Measurements from ENCODE around the gene FNDC3A. TPM values are rescaled to one million over a fixed set of nuclear protein-coding genes. Genes with fewer than 3 reads are reported as not detected.

FNDC3A gene
- polyA plus RNA-seq, 1 of the 3 experiments (the other 2 are of a cell fraction), result 27.7 TPM

GRCh38 chr13:48969685-48970084 lies 6.0 kb upstream of the FNDC3A start (continued):
- TF ChIP-seq PBX3 (IDR thresholded peaks at IDR 0.05) (peak; percentile 48), CHD2 (IDR thresholded peaks at IDR 0.05; ENCODE audit: low read length, partially characterized antibody) (no peak), USF2 (IDR thresholded peaks at IDR 0.05; ENCODE audit: borderline replicate concordance, low read depth, low read length) (no peak), RFX5 (IDR thresholded peaks at IDR 0.05; ENCODE audit: low read length) (no peak), TAF1 (IDR thresholded peaks at IDR 0.05; ENCODE audit: borderline replicate concordance, low read depth, low read length) (no peak), FOSL2 (IDR thresholded peaks at IDR 0.05; ENCODE audit: borderline replicate concordance, low read depth) (no peak), RAD21 (IDR thresholded peaks at IDR 0.05; ENCODE audit: low read length) (no peak), EP300 (IDR thresholded peaks at IDR 0.05; ENCODE audit: borderline replicate concordance in 1 of 2, low read depth in 1 of 2, low read length in 1 of 2) (no peak), ZBTB33 (IDR thresholded peaks at IDR 0.05; ENCODE audit: borderline replicate concordance, low read depth) (no peak), GABPA (IDR thresholded peaks at IDR 0.05; ENCODE audit: low read depth) (no peak), MEF2A (IDR thresholded peaks at IDR 0.05; ENCODE audit: borderline replicate concordance, low read depth) (no peak), ELF1 (IDR thresholded peaks at IDR 0.05) (no peak), USF1 (IDR thresholded peaks at IDR 0.05; ENCODE audit: borderline replicate concordance, low read depth) (no peak), TCF12 (IDR thresholded peaks at IDR 0.05) (peak; percentile 38)

- H3K79me2 ChIP-seq (ENCODE audit: insufficient read depth), result peaks cover 35% of the 10 kb centered on the region
- peaks cover 3 to 15% of the 10 kb centered on the region in 2 experiments; a peak in 3 of 4 replicates for H3K4me1 ChIP-seq (ENCODE audit: control insufficient read depth in 1 of 2, insufficient read depth in 2 of 2, low read depth in 1 of 2, low read length in 1 of 2)
- no peak for DNase-seq
- no peak overlapping the region for H2AFZ ChIP-seq (ENCODE audit: low read depth)
- ChIA-PET CTCF (interaction anchor here (0.7 kb wide), 1 partner anchor 48 kb away, joined by 4 read pairs; no protein-coding TSS in a partner anchor), POLR2A (no interaction called here)
- peaks cover 0 to 4% of the 10 kb centered on the region in 2 experiments for H3K36me3 ChIP-seq (replicated peaks in 1 of 2; ENCODE audit: control insufficient read depth in 1 of 2, insufficient read depth in 2 of 2, low read length in 1 of 2)
- no peak overlapping the region for H3K4me3 ChIP-seq (ENCODE audit: low read depth in 2 of 2, low read length in 1 of 2)
- no peaks in the 10 kb centered on the region for H3K27me3 ChIP-seq (ENCODE audit: insufficient read depth)
- peaks cover 16% of the 10 kb centered on the region for H3F3A ChIP-seq (replicated peaks; ENCODE audit: insufficient read depth)
- no peak overlapping the region for H3K9ac ChIP-seq
- no peaks in the 10 kb centered on the region for H3K9me3 ChIP-seq
- H3K9me2 ChIP-seq, result no peaks in the 10 kb centered on the region
- WGBS (ENCODE audit: low lambda C conversion rate), result 100% methylated on average over 1 of the region's 1 CpG
- no peak overlapping the region for H3K27ac ChIP-seq (ENCODE audit: low read depth in 2 of 2, low read length in 1 of 2)
- H3K4me2 ChIP-seq, result peak overlapping the region; percentile 78; the same call in 1 of the 2 replicates
- TF ChIP-seq NFIC (IDR thresholded peaks at IDR 0.05; ENCODE audit: borderline replicate concordance) (no peak), RXRA (IDR thresholded peaks at IDR 0.05; ENCODE audit: borderline replicate concordance, low read depth) (no peak), EZH2phosphoT487 (IDR thresholded peaks at IDR 0.05; ENCODE audit: borderline replicate concordance, low read depth) (no peak), RFX5 (IDR thresholded peaks at IDR 0.05; ENCODE audit: low read length) (no peak), CHD2 (IDR thresholded peaks at IDR 0.05; ENCODE audit: low read length, partially characterized antibody) (no peak), GABPA (IDR thresholded peaks at IDR 0.05; ENCODE audit: low read depth) (no peak), POLR2AphosphoS5 (IDR thresholded peaks at IDR 0.05; ENCODE audit: low read depth, low read length) (no peak), RCOR1 (IDR thresholded peaks at IDR 0.05; ENCODE audit: low read length) (no peak), RAD21 (IDR thresholded peaks at IDR 0.05; ENCODE audit: low read length) (no peak)
- H4K20me1 ChIP-seq (ENCODE audit: insufficient read depth), result peaks cover 4% of the 10 kb centered on the region; the same call in 1 of the 2 replicates
These were observed 1.8 kb upstream of the FNDC3A start for GRCh38 chr13:48973845-48974431.

Measured in SK-N-SH (cell line).